NCI-H1694 (cell line): ENCODE data around the gene TRMT1.

Experiments used
- DNase-seq: peaks from one replicate; lab custom pipeline; 2025; lab: John Stamatoyannopoulos, UW

The TRMT1 gene

GRCh38 chr19:13122980-13123957 is 6.7 kb upstream of the TRMT1 start:
- no peak for DNase-seq

DNA sequence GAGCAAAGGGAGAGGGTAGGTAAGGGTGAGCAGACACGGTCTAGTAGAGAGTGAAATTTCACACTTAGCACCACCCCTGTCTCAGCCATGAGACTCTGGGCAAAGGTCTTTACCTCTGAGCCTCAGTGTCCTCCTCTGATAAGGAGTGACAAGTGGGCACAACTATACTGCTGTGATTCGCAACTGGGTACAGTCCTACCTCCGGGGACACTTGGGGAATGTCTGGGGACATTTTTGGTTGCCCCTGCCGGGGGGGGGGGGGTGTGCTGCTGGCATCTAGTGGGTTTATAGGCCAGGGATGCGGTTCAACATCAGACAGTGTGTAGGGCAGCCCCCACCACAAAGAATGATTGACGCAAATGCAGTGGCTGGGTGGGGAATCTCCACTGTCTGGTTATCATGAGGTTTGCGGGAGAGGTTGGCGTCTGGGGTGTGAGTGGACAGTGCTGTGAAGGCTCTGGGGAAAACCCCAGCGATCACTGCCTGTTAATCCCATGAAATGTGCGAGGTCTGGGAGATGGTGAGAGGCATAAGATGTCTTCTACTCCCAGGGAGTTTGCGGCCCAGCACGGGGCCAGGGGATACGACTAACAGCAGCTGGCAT is 5.8 kb upstream of the TRMT1 start:
- no peak for DNase-seq

- DNase-seq, result no peak
Measured at GRCh38 chr19:13121551-13122274, 5.2 kb upstream of the TRMT1 start.

DNA sequence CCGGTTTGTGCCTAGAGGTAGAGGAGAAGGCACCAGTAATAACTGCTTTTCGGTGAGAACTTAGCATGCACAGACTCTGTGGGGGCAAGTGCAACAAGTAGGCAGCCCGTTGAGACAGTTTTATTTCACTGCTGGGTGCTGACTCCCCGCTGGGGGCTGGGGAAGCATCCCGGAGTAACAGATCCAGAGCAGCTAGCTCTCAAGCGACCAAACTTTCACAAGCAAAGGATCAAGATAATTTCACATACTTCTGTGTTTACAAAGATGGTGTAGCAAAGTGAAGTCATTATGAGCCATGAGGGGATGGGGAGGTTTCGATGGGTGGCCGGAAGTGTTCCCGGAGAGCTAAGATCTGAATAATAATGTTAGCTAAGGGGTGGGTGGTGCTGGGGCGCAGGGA is 4.3 kb upstream of the TRMT1 start:
- no peak for DNase-seq

DNA sequence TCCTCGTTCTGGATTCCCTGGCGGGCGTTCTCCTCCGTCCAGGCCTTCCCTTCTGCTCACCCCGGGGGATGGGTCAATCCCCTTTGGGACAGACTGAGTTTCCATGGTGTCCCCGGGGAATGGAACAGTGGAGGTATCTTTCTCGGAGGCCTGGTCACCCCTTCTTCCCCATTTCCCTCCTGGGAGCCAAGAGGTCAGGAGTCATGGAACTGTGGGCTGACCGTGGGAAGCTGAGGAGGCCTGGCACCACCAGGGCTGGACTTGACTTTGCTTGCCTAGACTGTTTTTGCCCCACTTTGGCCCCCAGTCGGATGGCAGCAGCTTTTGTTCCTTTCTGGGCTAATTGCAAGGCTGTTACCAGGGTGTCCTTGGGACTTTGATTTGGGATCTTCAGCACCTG is 3.5 kb upstream of the TRMT1 start:
- DNase-seq, result no peak

GRCh38 chr19:13119627-13120026 is 3.1 kb upstream of the TRMT1 start:
- no peak for DNase-seq

DNA sequence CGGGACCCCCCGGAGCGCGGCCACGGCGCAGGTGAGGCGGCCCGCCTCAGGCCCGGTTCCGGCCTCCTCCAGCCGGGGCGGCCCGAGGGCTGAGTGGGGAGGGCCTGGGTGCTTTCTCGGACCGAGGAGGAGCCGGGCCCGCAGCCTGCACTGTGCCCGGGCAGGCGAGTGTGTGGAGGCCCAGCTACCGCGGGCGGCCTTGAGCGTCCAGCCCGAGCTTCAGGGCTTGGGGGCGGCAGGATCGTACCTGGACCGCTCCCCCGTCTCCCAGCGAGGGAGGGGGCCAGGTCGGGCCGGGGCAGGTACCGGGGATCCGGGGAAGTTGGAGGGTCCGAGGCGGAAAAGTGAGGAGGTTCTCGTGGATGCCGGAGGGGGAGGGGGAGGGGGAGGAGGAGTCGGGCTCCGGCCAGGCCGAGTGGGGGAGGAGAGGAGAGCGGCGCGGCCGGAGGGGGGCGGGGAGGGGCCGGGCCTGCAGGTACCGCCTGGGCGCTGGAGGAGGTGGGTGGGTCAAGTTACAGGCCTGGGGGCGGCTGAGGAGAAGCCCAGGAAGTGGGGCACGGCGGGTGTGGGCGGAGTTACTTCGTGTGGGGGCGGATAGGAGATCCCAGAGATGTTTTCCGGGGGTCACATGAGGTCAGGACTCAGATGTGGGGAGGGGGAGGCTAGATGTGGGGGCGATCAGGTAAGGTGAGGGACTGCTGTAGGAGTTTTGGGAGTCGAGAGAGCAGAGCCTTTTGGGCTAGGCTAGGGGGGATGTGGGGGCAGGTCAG is 2.1 kb upstream of the TRMT1 start:
- DNase-seq, result no peak

- DNase-seq, result peak; percentile 45
Measured at GRCh38 chr19:13117772-13118423, 1.4 kb upstream of the TRMT1 start, which contains the start of gene NACC1. Gene NACC1 (plus strand): TSS chr19:13118264. CDS start chr19:13135208, 16,944 bp downstream.

DNA sequence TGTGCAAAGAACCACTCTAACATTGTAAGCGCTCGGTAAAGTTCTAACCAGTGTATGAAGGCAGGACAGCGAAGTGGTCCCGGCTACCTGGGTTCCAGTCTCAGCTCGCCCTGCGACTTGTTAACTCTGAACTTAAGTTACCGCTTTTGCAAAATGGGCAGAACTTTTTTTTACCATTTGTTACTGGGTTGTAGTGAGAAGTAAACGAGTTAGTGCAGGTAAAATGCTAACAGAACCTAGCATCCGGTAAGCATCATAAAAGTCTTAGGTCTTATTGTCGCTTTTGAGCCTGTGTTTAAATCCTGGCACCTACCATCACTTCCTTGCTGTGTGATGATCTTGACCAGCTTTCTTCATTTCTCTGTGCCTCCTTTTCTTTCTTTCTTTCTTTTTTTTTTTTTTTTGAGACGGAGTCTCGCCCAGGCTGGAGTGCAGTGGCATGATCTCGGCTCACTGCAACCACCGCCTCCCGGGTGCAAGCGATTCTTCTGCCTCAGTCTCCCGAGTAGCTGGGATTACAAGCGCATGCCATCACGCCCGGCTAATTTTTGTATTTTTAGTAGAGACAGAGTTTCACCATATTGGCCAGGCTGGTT is 734 bp upstream of the TRMT1 start:
- DNase-seq, result no peak

DNA sequence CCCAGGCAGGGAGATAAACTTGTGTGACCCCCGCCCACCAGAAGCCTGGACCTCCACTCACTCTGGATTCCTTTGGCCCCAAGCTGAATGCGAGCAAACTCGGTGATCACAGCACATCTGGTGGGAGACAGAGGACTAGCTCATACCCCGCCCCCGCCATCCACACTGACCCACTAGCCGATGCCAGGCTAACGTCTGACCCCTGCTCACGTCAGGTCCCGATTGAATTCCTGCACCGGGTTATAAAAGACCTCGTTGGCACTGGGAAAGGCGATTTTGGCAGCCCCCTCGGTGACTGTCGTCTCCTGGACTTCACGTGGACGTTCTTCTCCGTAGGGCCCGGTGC is 631 bp downstream of the TRMT1 start:
- DNase-seq, result no peak

GRCh38 chr19:13112555-13112954 is 4.0 kb downstream of the TRMT1 start:
- no peak for DNase-seq

DNA sequence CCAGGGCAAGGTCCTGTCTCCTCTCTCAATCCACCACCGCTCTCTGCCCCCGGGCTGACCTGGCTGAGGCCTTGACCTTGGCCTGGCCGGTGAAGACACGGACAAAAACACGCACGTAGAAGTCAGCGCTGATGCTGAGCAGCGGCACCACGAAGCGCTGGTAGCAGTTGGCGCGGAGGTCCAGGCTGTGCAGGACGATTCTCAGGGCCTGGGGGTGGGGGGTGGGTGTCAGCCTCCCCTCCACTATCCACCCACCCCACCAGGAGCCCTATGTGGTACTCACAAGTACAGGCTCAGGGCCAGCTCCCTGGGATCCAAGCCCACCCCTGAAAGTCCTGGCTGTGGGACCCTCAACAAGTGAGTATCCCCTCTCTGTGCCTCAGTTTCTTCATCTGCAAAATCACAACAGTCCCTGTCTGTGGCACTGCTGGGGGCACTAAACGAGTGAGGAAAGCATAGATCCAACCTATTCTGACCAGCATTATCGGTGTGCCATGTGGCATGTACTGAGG is 6.4 kb downstream of the TRMT1 start:
- no peak for DNase-seq

DNA sequence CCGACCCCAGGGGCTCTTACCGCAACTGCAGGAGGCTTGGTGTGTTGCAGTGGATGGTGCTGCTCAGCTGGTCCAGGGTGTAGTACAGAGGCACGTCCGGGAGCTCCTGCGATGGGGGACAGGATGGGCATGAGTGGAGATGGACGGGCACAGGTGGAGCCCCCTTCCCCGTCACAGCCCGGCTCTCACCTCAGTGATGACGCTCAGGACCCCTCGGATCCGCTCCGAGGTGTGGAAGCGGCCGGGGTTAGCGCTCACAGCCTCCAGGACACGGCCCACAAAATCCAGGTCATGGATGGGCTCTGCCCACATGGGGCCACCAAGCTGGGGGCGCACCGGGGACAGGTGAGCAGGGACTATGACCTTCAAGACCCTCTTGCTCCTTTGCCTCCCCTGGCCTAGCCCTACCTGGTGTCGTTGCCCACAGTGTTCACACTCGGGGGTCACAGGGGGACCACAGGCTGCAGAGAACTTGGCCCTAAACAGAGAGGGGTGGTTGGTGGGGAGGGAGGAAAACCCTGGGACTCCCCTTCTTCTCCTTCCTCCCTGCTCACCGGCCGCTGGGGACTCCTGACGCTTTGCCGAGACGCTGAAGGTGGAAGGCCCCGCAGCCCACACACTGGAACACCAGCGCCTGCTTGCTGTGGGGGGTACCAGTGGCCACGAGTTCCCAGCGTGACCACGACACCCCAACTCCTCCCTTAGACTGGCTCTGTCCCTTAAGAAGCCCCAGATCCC is 7.0 kb downstream of the TRMT1 start:
- no peak for DNase-seq

GRCh38 chr19:13104848-13105711 is 11.5 kb downstream of the TRMT1 start:
- no peak for DNase-seq

DNA sequence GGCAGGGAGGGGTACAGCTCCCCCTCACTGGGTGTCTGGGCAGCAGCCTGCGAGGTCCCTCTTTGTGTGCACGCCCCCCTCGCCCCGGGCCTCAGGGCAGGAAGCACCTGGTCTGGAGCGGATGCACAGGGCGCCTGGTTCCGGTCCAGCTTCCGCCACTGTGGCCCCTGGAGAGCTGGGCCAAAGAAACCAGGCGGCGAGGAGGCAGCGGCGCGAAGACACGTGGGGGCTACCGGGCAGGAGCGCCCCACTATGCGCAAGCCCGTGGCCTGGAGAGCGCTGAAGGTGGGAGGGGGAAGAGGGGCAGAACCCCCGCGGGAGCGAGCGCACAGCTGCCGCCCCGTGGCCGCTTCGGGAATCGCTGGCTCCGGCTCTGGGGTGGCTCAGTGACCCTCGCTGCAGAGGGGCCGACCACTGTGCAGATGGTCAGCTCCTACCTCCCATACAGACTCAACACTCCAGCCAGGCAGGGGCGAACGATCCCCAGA is 12.1 kb downstream of the TRMT1 start:
- DNase-seq, result no peak

GRCh38 chr19:13103581-13104359 is 12.8 kb downstream of the TRMT1 start:
- DNase-seq, result no peak

DNA sequence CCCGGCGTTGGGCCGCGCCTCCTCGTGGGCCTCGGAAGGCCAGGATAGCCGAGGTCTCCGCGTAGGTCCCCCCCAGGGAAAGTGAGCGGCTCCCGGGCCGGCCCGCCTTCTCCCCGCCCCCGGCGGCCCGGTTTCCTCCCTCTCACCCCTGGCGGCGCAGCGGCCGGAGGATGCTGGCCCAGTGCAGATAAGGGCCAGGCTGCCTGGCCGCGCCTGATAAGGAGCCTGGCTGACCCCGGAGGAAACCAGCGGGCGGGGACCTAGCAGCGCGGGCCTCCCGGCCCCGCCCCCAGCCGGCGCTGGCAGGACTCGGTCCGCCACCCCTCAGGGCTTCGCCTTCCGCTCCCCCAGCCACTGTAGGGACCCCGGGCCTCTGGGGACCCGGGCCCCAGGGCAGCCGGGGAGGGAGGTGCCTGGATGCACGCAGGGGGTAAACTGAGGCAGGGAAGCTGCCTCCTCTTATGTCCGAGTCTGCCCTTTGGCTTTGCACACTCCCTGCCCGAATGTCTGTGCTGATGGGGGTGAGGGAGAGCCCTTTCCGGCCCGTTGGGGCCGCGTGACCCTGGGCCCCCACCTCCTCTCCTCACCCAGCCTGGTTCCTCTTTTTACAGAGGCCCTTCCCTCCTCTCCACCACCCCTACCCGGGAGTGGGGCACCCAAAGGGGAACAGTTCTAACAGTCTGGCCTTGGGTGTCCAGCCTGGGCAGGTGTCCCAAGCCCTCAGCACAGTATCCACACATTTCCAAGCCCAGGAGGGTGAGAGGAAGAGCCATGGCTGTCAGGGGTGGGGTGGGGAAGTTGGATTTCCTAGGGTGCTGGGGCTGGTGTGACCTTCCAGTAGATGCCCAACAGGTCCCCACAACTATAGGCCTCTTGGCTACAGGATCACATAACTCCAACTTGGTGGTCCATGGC is 13.6 kb downstream of the TRMT1 start, which contains the start of gene LYL1:
LYL1 (minus strand) TSS at position 193 of the 915 bp plus-strand sequence. CDS start 1,687 bp downstream, outside the sequence.
- no peak for DNase-seq
